ENCODE measurements around the gene HSD17B2. TPM values are rescaled to one million over a fixed set of nuclear protein-coding genes. Genes with fewer than 3 reads are reported as not detected.

The HSD17B2 gene
- total RNA-seq, 2 experiments from 2014 or later = not detected

- DNase-seq (no peak), ATAC-seq (ENCODE audit: low read depth) (no peak)
- H3K4me1 Mint-ChIP-seq = no peaks in the 10 kb centered on the region
- H3K9me3 Mint-ChIP-seq = no peaks in the 10 kb centered on the region
- H3K36me3 Mint-ChIP-seq = peaks cover 22% of the 10 kb centered on the region
- no peaks in the 10 kb centered on the region for H3K27me3 Mint-ChIP-seq
- no peak overlapping the region for H3K27ac Mint-ChIP-seq
- POLR2A ChIA-PET = no interaction called here
- H3K4me3 Mint-ChIP-seq = no peak overlapping the region
These were observed 111.9 kb downstream of the HSD17B2 start for GRCh38 chr16:82146957-82147356.

DNA sequence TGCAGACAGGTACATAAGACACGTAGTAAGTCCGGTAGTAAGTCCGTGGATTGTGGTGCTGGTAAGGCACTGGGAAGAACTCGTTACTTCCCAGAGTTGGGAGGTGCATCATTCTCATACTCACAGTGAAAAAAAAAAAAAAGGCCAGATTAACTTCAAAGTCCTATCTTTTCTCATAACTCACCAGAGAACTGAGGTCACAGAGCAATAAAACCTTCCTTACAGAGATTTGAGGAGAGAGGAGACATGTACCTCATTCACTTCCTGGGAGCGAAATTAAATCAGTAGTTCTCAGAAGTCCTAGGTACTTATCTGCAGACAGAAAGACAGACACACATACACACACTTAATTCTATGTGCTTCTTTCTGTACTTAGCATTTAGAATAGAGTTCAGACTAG is 112.5 kb downstream of the HSD17B2 start:
- Mint-ChIP-seq H3K4me1 (no peaks in the 10 kb centered on the region), H3K36me3 (peaks cover 22% of the 10 kb centered on the region), H3K9me3 (no peaks in the 10 kb centered on the region), H3K27ac (no peak overlapping the region), H3K4me3 (no peak overlapping the region), H3K27me3 (no peaks in the 10 kb centered on the region)
- no peak for DNase-seq
- ATAC-seq (ENCODE audit: low read depth) = no peak
- POLR2A ChIA-PET = no interaction called here

Other genes with a start within 250 kb of the HSD17B2 start
- 10 to 100 TPM; 12.5 to 13.9 TPM for gene SDR42E1, start 23.8 kb upstream of the HSD17B2 start, total RNA-seq
- gene MPHOSPH6, start 135.0 kb downstream of the HSD17B2 start, total RNA-seq = 10 to 100 TPM; 25.0 to 25.6 TPM